Measurements from ENCODE around the gene PRLH.

The PRLH gene

GRCh38 chr2:237540223-237540775, 26.1 kb upstream of the PRLH start:
- DNase-seq, result no peak

- DNase-seq, result no peak
These were observed 25.6 kb upstream of the PRLH start for GRCh38 chr2:237540823-237541222.

- no peak for DNase-seq
These were observed 25.1 kb upstream of the PRLH start for GRCh38 chr2:237541243-237541642.

GRCh38 chr2:237542001-237542704, 24.2 kb upstream of the PRLH start:
- no peak for DNase-seq

- DNase-seq, result no peak
These were observed 20.1 kb upstream of the PRLH start for GRCh38 chr2:237546040-237546875.

GRCh38 chr2:237546876-237547395, 19.4 kb upstream of the PRLH start:
- DNase-seq, result no peak

GRCh38 chr2:237547841-237548416, 18.4 kb upstream of the PRLH start:
- no peak for DNase-seq

- DNase-seq, result no peak
These were observed 17.2 kb upstream of the PRLH start for GRCh38 chr2:237549216-237549615.

- no peak for DNase-seq
These were observed 16.5 kb upstream of the PRLH start for GRCh38 chr2:237549643-237550415.

GRCh38 chr2:237551071-237551574, 15.3 kb upstream of the PRLH start:
- no peak for DNase-seq

- no peak for DNase-seq
These were observed 13.5 kb upstream of the PRLH start for GRCh38 chr2:237552908-237553307.

GRCh38 chr2:237553948-237554347, 12.4 kb upstream of the PRLH start:
- DNase-seq, result no peak

GRCh38 chr2:237555560-237555959, 10.8 kb upstream of the PRLH start:
- no peak for DNase-seq

- DNase-seq, result no peak
These were observed 9.4 kb upstream of the PRLH start for GRCh38 chr2:237556773-237557632.

GRCh38 chr2:237557633-237558015, 8.8 kb upstream of the PRLH start:
- no peak for DNase-seq

GRCh38 chr2:237558961-237559641, 7.3 kb upstream of the PRLH start:
- DNase-seq, result peak; percentile 62

- DNase-seq, result no peak
These were observed 5.2 kb upstream of the PRLH start for GRCh38 chr2:237561221-237561620.

GRCh38 chr2:237563816-237564215, 2.6 kb upstream of the PRLH start:
- no peak for DNase-seq

- DNase-seq, result no peak
These were observed 1.7 kb upstream of the PRLH start for GRCh38 chr2:237564526-237565131.

GRCh38 chr2:237565974-237566373, 400 bp upstream of the PRLH start:
- no peak for DNase-seq

Measured in NCI-H524 treated with DMSO at 0.1 percent for 48 hours (cell line).